A549 treated with ZK216348 at 1 μM for 4 hours (cell line): Measurements from ENCODE around the gene CHI3L1. TPM values are rescaled to one million over a fixed set of nuclear protein-coding genes. Genes with fewer than 3 reads are reported as not detected.

Experiments
- total RNA-seq: library from RNA; stranded (reverse); fragments of 200-300 nt; extraction: Qiagen RNA extraction; gene quantifications from 5 replicates; pipeline ENCODE4 v1.2.3, GENCODE V29; 2022; ENCODE audit warnings: low read depth

CHI3L1 gene
- 0.18 TPM in 1 of 5 replicates, not detected in the others for total RNA-seq

DNA sequence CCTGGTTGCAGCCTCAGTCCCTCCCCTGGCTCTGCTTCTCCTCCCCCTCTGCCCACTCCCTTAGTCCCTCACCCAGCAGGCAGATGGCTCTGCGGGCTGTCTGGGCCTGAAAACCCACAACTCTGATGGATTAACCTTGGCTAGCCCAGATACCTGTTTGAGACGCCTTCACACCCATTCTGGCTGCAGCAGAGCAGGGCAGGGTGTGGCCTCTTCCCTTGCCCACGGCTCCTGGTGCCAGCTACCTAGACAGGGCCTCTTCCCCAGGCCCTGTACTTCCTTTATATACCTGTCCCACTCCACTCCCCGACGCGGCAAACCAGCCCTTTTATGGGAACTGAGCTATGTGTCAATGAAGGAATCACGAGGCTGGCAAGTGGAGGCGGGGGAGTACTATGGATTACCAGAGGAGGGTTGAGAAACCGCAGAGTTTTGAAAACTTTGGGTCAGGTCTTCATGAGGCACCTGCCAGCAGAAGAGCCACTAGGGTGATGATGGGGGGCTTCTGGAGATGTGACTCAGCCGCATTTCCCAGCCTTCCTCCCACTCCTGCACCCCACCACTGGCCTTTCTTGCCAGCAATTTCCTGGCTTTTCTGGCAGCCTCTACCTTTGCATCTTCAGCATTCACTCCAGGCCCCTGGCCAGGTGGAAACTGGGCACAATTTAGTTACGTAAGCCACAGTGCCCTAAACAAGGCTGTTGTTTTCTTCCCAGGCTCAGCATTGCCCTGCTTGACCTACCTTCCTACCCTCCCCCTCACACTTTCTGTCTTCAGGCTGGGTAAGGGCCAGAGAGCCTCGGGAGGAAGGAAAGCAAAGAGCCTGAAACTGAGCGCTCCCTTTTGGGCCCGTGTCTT is at the start of gene CHI3L1:
CHI3L1 (minus strand) TSS at position 259 of the 858 bp plus-strand sequence; CDS start at position 178, 81 bp downstream.

GRCh38 chr1:203229471-203230135 is 43.1 kb upstream of the CHI3L1 start, which contains the start of gene CHIT1:
Gene CHIT1 (minus strand): TSS chr1:203229673. CDS start chr1:203229636, 37 bp downstream.

DNA sequence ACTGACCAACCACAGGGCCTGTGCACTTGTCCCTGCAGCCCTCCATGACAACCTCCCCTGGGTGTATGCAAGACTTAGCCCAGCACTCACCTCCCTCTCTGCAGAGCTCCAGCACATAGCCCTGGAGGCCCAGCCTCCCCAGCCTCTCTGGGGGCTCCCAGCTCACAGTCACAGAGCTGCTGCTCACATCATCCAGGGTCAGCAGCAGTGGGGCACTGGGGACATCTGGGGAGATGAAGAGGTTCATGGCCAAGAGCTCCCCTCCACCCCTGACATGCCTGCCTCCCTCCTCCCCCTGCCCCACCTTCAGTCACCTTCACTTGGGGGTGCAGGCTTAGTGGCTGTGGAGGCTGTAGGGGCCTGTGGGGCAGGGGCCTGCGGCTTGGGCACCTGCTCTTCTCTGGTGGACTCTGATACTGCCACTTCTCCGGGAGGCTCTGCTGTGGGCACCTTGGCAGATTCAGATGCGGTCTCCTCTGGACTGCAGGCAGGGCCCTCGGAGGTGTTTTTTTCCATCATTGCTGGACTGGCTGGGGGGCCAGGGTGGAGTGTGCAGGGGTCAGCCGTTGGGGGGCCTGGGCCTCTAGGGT is 11.2 kb downstream of the CHI3L1 start, which contains the start of gene MYBPH:
MYBPH (minus strand) TSS at position 590 of the 590 bp plus-strand sequence; CDS start at position 519, 71 bp downstream.

Other genes with a start within 250 kb of the CHI3L1 start
- 57.1 to 68.6 TPM (median 64.9 TPM) in 5 replicates for gene ADIPOR1, start 228.4 kb downstream of the CHI3L1 start, total RNA-seq
- 19.0 to 24.1 TPM (median 21.3 TPM) in 5 replicates for gene CYB5R1, start 219.4 kb downstream of the CHI3L1 start, total RNA-seq
- gene TMEM183A, start 179.3 kb downstream of the CHI3L1 start, total RNA-seq = 44.1 to 50.0 TPM (median 47.1 TPM) in 5 replicates
- gene PPFIA4, start 160.2 kb downstream of the CHI3L1 start, total RNA-seq = 0.38 to 1.4 TPM (median 0.64 TPM) in 5 replicates
- gene MYOG, start 100.7 kb downstream of the CHI3L1 start, total RNA-seq = not detected in 5 replicates
- 0.27 to 1.6 TPM (median 1.0 TPM) in 5 replicates for gene ADORA1, start 59.0 kb downstream of the CHI3L1 start, total RNA-seq
- gene MYBPH, start 10.9 kb downstream of the CHI3L1 start, total RNA-seq = not detected in 5 replicates
- gene CHIT1, start 43.0 kb upstream of the CHI3L1 start, total RNA-seq = not detected in 5 replicates
- gene BTG2, start 118.8 kb upstream of the CHI3L1 start, total RNA-seq = 11.9 to 13.9 TPM (median 13.1 TPM) in 5 replicates
- 0.06 to 0.21 TPM in 2 of 5 replicates, not detected in the others for gene FMOD, start 164.4 kb upstream of the CHI3L1 start, total RNA-seq